HCT116 (cell line): ENCODE results near the gene ELOB. TPM values are rescaled to one million over a fixed set of nuclear protein-coding genes. Genes with fewer than 3 reads are reported as not detected.

ENCODE experiments used
- ATAC-seq: fragments of 200-7000 bp; cut with Tn5 transposase; 2 replicates; pipeline ENCODE4 v1.9.1; 2020; ENCODE audit warnings: mild to moderate bottlenecking, moderate library complexity
- BruUV-seq: library from RNA; stranded (reverse); fragments of 400-500 nt; replicated peaks from 2 replicates; lab custom pipeline; 2021; lab: Mats Ljungman, UMichigan
- CTCF ChIA-PET: fragments of 300-600 bp; sonication (Branson Sonifier 250); formaldehyde crosslinking; loops from one replicate; lab custom pipeline; 2021; ENCODE audit warnings: antibody characterized with exemption; lab: Charles Lee
- POLR2A ChIA-PET: fragments of 300-600, 350-600 bp; sonication (Branson Sonifier 250); formaldehyde crosslinking; loops from one replicate; lab custom pipeline; 2021; ENCODE audit warnings: antibody characterized with exemption; lab: Charles Lee
- RAD21 ChIA-PET, 2 experiments: fragments of 300-600 bp; sonication (Branson Sonifier 250); formaldehyde crosslinking; loops; one replicate each; lab custom pipeline; 2023; ENCODE audit warnings: low total read pairs in 2 of 2; ENCODE audit not compliant: uncharacterized antibody in 2 of 2, unreplicated experiment in 2 of 2, low non-redundant PET in 1 of 2; lab: Charles Lee
- DNase-seq: peaks from one replicate; pipeline ENCODE4 v3.0.0-alpha.2; 2010; ENCODE audit warnings: low read depth, low spot score
- H2AFZ ChIP-seq: fragments of 200-600 bp; shearing (Covaris generic), sonication (generic); 2 replicates; pipeline ENCODE4 v1.6.1; 2017; ENCODE audit warnings: low read depth, mixed run types, mixed read lengths, antibody characterized with exemption, low read length; ENCODE audit not compliant: poor library complexity, severe bottlenecking
- H3K27ac ChIP-seq: 2 replicates; pipeline ENCODE4 v1.5.1; 2012; ENCODE audit warnings: low read depth, low read length
- H3K27me3 ChIP-seq: fragments of 200-600 bp; sonication (generic); 2 replicates; pipeline ENCODE4 v1.6.1; 2016; ENCODE audit warnings: mixed run types, low read length, mixed read lengths; ENCODE audit not compliant: insufficient read depth
- H3K36me3 ChIP-seq, 2 experiments: fragments of 200-500 bp in 1 of 2; fragments of 200-600 bp in 1 of 2; sonication (Bioruptor generic) in 1 of 2; sonication (generic) in 1 of 2; 2 replicates each; pipeline versions ENCODE4 v1.5.1 to v1.6.1; 2014 to 2016; ENCODE audit warnings: low read length in 2 of 2, inconsistent platforms in 1 of 2, mixed read lengths in 1 of 2, mixed run types in 1 of 2; ENCODE audit not compliant: insufficient read depth in 2 of 2, control insufficient read depth in 1 of 2
- H3K4me1 ChIP-seq, 2 experiments: fragments of 200-600 bp in 1 of 2; sonication (generic) in 1 of 2; 2 replicates each; pipeline versions ENCODE4 v1.5.1 to v1.6.1; 2012 to 2017; ENCODE audit warnings: low read length in 2 of 2, inconsistent platforms in 1 of 2, mild to moderate bottlenecking in 1 of 2, mixed read lengths in 1 of 2, mixed run types in 1 of 2, moderate library complexity in 1 of 2; ENCODE audit not compliant: insufficient read depth in 2 of 2, control insufficient read depth in 1 of 2
- H3K4me2 ChIP-seq: fragments of 200-600 bp; sonication (generic); 2 replicates; pipeline ENCODE4 v1.6.1; 2017; ENCODE audit warnings: mixed run types, low read length, mixed read lengths
- H3K4me3 ChIP-seq, 2 experiments: fragments of 200-600 bp in 1 of 2; sonication (generic) in 1 of 2; replicated peaks in 1 of 2; 2 replicates each; pipeline ENCODE4 v1.5.1; 2011 to 2016; ENCODE audit warnings: low read length in 2 of 2, control low read depth in 1 of 2, low read depth in 1 of 2, mild to moderate bottlenecking in 1 of 2, mixed read lengths in 1 of 2, mixed run types in 1 of 2
- H3K79me2 ChIP-seq: fragments of 200-600 bp; sonication (generic); 2 replicates; pipeline ENCODE4 v1.6.1; 2017; ENCODE audit warnings: mild to moderate bottlenecking, mixed run types, low read length, moderate library complexity, mixed read lengths; ENCODE audit not compliant: insufficient read depth
- H3K9ac ChIP-seq: fragments of 200-600 bp; sonication (generic); 2 replicates; pipeline ENCODE4 v1.6.1; 2016; ENCODE audit warnings: low read length, mixed read lengths
- H3K9me2 ChIP-seq: fragments of 200-600 bp; sonication (generic), shearing (Covaris generic); 2 replicates; pipeline ENCODE4 v1.6.1; 2017; ENCODE audit warnings: mixed run types, mild to moderate bottlenecking, moderate library complexity; ENCODE audit not compliant: insufficient read depth
- H3K9me3 ChIP-seq, 2 experiments: fragments of 200-500 bp in 1 of 2; fragments of 200-600 bp in 1 of 2; sonication (Bioruptor generic) in 1 of 2; sonication (generic) in 1 of 2; 2 replicates each; pipeline ENCODE4 v1.6.1; 2014 to 2017; ENCODE audit warnings: low read length in 2 of 2, mixed read lengths in 2 of 2, inconsistent platforms in 1 of 2, low read depth in 1 of 2, mild to moderate bottlenecking in 1 of 2, mixed run types in 1 of 2, moderate library complexity in 1 of 2; ENCODE audit not compliant: control insufficient read depth in 1 of 2, insufficient read depth in 1 of 2
- H4K20me1 ChIP-seq: fragments of 200-600 bp; sonication (generic), shearing (Covaris generic); 2 replicates; pipeline ENCODE4 v1.6.1; 2017; ENCODE audit warnings: mixed run types, mild to moderate bottlenecking, moderate library complexity; ENCODE audit not compliant: insufficient read depth
- ATF3 ChIP-seq: IDR thresholded peaks from 2 replicates; pipeline ENCODE4 v1.6.1; 2012
- CEBPB ChIP-seq: IDR thresholded peaks from 2 replicates; pipeline ENCODE4 v1.6.1; 2012; ENCODE audit warnings: low read depth
- CTCF ChIP-seq, 3 experiments: fragments of 200-600 bp in 1 of 3; sonication (generic) in 1 of 3; IDR thresholded peaks in 2 of 3; conservative IDR thresholded peaks in 1 of 3; 2 replicates each; pipeline ENCODE4 v1.5.1; 2012 to 2017; ENCODE audit warnings: low read depth in 2 of 3, low read length in 2 of 3, antibody characterized with exemption in 1 of 3, borderline replicate concordance in 1 of 3, control low read depth in 1 of 3, mild to moderate bottlenecking in 1 of 3, mixed read lengths in 1 of 3, mixed run types in 1 of 3, moderate library complexity in 1 of 3; ENCODE audit not compliant: insufficient read depth in 1 of 3
- EGR1 ChIP-seq: IDR thresholded peaks from 2 replicates; pipeline ENCODE4 v1.6.1; 2012; ENCODE audit warnings: low read depth
- ELF1 ChIP-seq: IDR thresholded peaks from 2 replicates; pipeline ENCODE4 v1.6.1; 2012; ENCODE audit warnings: low read depth, borderline replicate concordance
- FOSL1 ChIP-seq: IDR thresholded peaks from 2 replicates; pipeline ENCODE4 v1.6.1; 2012; ENCODE audit warnings: low read depth
- JUND ChIP-seq: IDR thresholded peaks from 2 replicates; pipeline ENCODE4 v1.6.1; 2012
- MAX ChIP-seq: IDR thresholded peaks from 2 replicates; pipeline ENCODE4 v1.6.1; 2012
- POLR2A ChIP-seq: IDR thresholded peaks from 2 replicates; pipeline ENCODE4 v1.7.0; 2011; ENCODE audit warnings: borderline replicate concordance; ENCODE audit not compliant: insufficient read depth, insufficient read length; ENCODE audit errors: extremely low read depth
- POLR2AphosphoS5 ChIP-seq: IDR thresholded peaks from 2 replicates; pipeline ENCODE4 v1.6.1; 2011; ENCODE audit warnings: mild to moderate bottlenecking, low read depth, low read length, moderate library complexity
- SIN3A ChIP-seq: IDR thresholded peaks from 2 replicates; pipeline ENCODE4 v1.6.1; 2012; ENCODE audit warnings: low read depth
- SP1 ChIP-seq: IDR thresholded peaks from 2 replicates; pipeline ENCODE4 v1.6.1; 2012; ENCODE audit warnings: low read depth
- SRF ChIP-seq: IDR thresholded peaks from 2 replicates; pipeline ENCODE4 v1.6.1; 2012; ENCODE audit warnings: low read depth
- YY1 ChIP-seq: IDR thresholded peaks from 2 replicates; pipeline ENCODE4 v1.6.1; 2011; ENCODE audit warnings: low read length, low read depth, moderate library complexity, mild to moderate bottlenecking; ENCODE audit not compliant: insufficient replicate concordance; ENCODE audit errors: extremely low read depth
- ZFX ChIP-seq: fragments of 450-650 bp; IDR thresholded peaks from 2 replicates; pipeline ENCODE4 v1.6.1; 2017
- ZNF274 ChIP-seq: fragments of 200-500 bp; sonication (Bioruptor generic); IDR thresholded peaks from 2 replicates; pipeline ENCODE4 v1.6.1; 2014; ENCODE audit warnings: mild to moderate bottlenecking, low read depth, low read length, inconsistent platforms
- intact Hi-C: fragments of 100-400 bp; cut with micrococcal nuclease; formaldehyde crosslinking; loops from 2 replicates; pipeline ENCODE4 v1.10.0; 2022
- total RNA-seq: library from RNA; stranded (reverse); gene quantifications from one replicate; pipeline ENCODE4 v1.2.1, GENCODE V29; 2021; ENCODE audit not compliant: unreplicated experiment

The ELOB gene
- total RNA-seq, 1 experiment from 2014 or later = 239 TPM

GRCh38 chr16:2811703-2812471 is 34.8 kb upstream of the ELOB start:
- CTCF ChIA-PET = no interaction called here
- intact Hi-C loops = no loop called here
- Histone ChIP-seq H3K9ac (no peak overlapping the region), H3K4me1 (peaks cover 3 to 7% of the 10 kb centered on the region in 2 experiments; a peak in 1 of 4 replicates), H3K4me2 (no peak overlapping the region), H3K9me2 (no peaks in the 10 kb centered on the region), H3K27ac (no peak overlapping the region; the same call in 1 of the 2 replicates), H3K9me3 (no peaks in the 10 kb centered on the region), H2AFZ (no peak overlapping the region), H3K79me2 (no peaks in the 10 kb centered on the region), H3K36me3 (no peaks in the 10 kb centered on the region), H3K4me3 (no peak overlapping the region), H4K20me1 (no peaks in the 10 kb centered on the region), H3K27me3 (no peaks in the 10 kb centered on the region)
- POLR2A ChIA-PET = no interaction called here
- TF ChIP-seq SIN3A (no peak), POLR2A (no peak), SRF (no peak), MAX (no peak), CEBPB (no peak), YY1 (no peak), ZFX (no peak), EGR1 (no peak), ELF1 (no peak)
- ATAC-seq (peak; percentile 63), DNase-seq (no peak)
- no TSS peak for BruUV-seq
- RAD21 ChIA-PET = no interaction called here

GRCh38 chr16:2810651-2811050 is 33.6 kb upstream of the ELOB start:
- no peaks in the 10 kb centered on the region for H3K9me2 ChIP-seq
- H3K27me3 ChIP-seq = no peaks in the 10 kb centered on the region
- no peaks in the 10 kb centered on the region for H3K79me2 ChIP-seq
- no peak overlapping the region for H3K4me3 ChIP-seq
- no peaks in the 10 kb centered on the region for H4K20me1 ChIP-seq
- no peak for DNase-seq
- ChIA-PET POLR2A (no interaction called here), RAD21 (no interaction called here), CTCF (no interaction called here)
- H3K4me1 ChIP-seq = peaks cover 3 to 7% of the 10 kb centered on the region in 2 experiments; a peak in 1 of 4 replicates
- ATAC-seq = no peak
- H3K27ac ChIP-seq = no peak overlapping the region
- H3K4me2 ChIP-seq = no peak overlapping the region
- peaks cover 0 to 2% of the 10 kb centered on the region in 2 experiments; a peak in 1 of 4 replicates for H3K9me3 ChIP-seq
- H3K9ac ChIP-seq = no peak overlapping the region
- no TSS peak for BruUV-seq
- no peaks in the 10 kb centered on the region for H3K36me3 ChIP-seq
- H2AFZ ChIP-seq = no peak overlapping the region
- intact Hi-C loops = no loop called here
- TF ChIP-seq YY1 = no peak
- no peak for TF ChIP-seq POLR2A
- no peak for TF ChIP-seq CTCF (IDR thresholded peaks at IDR 0.05 in 2 of 3, conservative IDR thresholded peaks at IDR 0.05 in 1 of 3; ENCODE audit: borderline replicate concordance in 1 of 3, insufficient read depth in 1 of 3, low read depth in 2 of 3, low read length in 2 of 3)
- no peak for TF ChIP-seq FOSL1
- no peak for TF ChIP-seq JUND
- no peak for TF ChIP-seq ZNF274
- no peak for TF ChIP-seq SRF
- no peak for TF ChIP-seq EGR1
- TF ChIP-seq SIN3A = no peak
- no peak for TF ChIP-seq ATF3
- TF ChIP-seq SP1 = no peak
- TF ChIP-seq POLR2AphosphoS5 = no peak
- no peak for TF ChIP-seq CEBPB
